Superior temporal gyrus (tissue), 1 donor: ENCODE measurements around the gene CRMP1.

Experiments used
- DNase-seq: peaks from one replicate; pipeline ENCODE4 v3.0.0-alpha.2; 2016; ENCODE audit errors: extremely low spot score

CRMP1 gene

GRCh38 chr4:5919571-5919970, 26.7 kb upstream of the CRMP1 start:
- DNase-seq = no peak

DNA sequence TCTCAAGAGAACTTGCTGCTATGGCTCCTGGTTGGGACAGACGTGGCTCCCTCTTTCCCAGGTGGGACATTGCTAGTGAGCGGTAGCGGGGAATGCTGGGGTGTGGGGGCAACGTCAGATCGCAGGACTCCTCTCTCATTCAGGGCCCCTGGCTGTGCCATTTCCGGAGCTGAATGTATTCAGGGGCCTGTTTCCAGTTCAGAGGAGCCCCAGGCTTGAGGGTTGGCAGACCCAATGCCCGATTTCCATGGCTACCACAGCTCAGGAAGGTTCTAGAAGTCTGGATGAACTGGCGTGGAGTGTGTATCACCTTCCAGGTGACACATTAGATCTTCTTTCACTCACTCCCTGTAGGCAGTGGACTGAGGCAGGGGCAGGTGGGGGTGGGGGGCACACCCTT, 26.2 kb upstream of the CRMP1 start:
- DNase-seq = no peak

DNA sequence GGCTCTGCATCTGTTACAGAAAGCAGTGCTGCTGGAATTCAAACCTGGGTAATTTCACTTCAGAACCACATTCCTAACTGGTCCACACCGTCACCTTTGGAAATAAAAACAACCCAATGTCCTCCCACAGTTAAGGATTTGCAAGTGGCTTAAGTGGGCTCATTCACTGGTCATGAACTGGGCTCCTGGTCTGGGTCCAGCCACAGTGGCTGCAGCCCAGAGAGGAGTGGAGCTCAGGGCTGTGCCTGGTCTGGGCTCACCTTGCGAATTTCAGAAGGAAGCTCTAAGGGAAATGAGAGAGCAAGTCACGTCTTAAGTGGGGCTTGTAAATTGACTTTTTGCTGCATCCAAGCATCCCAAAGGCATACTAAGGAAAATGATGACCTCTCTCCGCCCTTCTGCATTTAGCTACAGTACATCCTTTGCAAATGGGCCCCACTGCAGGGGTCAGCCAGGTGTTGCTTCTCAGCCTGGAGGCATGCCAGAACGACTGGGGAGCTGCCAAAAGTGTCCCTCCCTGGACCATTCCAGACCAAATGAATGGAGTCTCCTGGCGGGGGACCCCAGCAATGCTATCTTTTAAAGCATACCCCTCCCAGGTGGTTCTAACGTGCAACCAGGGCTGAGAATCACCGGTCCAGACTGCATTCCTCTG, 25.6 kb upstream of the CRMP1 start:
- DNase-seq = no peak

DNA sequence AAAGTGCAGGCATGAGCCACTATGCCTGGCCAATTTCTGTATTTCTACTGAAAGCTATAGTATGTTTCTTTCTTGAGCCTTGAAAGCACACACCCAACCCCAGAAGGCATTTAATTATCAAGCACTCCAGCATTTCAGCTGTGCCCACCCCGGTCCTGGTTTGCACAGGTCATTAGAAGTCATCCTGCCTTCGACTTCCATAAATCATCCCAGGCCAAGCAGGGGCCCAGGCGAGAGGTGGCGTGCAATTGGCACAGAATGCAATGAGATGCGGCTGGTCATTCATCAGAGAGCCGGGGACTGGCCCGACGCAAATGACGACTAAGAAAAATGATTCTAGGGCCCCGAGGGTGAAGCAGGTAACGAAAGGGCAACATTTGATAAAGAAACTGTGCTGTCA, 24.8 kb upstream of the CRMP1 start:
- DNase-seq = no peak

DNA sequence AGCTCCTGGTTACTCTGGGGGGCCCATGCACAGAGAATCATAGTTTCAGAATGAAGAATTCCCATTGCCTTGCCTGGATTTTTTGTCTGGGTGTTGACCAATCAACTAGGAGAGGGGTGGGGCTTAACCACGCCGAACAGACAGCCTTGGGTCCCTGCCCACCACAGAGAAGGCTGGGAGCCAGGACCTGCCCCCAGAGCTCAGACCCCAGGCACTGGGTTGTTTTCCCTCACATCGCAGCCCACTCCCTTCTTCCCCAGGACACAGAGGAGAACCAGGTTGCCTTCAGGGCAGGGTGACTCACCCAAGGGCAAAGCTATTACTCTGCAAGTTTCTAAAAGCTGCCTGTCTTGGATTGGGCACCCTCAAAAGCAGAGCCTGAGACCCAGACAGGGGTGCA, 23.3 kb upstream of the CRMP1 start:
- DNase-seq = no peak

GRCh38 chr4:5913454-5913853, 20.6 kb upstream of the CRMP1 start:
- DNase-seq = no peak

- DNase-seq = no peak
These were observed 19.7 kb upstream of the CRMP1 start for GRCh38 chr4:5912614-5913019.

GRCh38 chr4:5908876-5909427, 16.1 kb upstream of the CRMP1 start:
- no peak for DNase-seq

DNA sequence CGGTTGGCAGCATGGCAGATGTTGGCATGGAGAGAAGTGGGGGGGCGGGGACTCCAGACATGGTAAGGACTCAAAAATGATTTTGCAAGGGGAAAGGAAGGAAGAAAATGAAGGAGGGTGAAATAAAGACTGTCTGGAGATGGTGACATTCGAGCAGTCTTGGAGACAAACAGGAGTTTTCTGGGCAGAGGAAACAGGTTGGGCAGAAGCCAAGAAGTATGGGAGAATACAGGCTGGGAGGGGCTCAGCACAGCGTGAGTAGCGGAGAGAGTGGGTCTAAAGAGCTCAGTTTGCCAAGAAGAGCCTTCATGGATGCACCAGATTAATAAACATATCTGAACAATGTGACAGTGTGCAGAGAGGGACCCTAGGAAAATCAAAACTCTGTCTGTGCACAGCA, 13.3 kb upstream of the CRMP1 start:
- DNase-seq = no peak

DNA sequence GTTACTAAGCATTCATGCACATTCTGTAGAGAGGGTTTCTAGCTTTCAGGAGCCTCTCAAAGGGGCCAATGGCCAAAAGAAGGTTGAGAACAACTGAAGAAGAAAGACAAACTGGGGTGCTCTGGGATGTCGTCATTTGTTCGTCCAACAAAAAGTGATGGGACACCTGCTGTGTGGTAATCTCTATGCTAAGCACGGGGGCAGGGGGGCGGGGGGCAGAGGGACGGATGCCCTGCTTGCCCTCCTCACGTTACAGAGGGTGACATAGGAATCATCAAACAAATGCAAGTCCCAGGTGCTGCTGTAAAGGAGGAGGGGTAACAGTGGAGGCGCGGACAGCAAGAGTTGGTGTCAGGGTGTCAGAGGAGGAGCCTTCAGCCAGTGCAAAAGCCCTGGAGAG, 12.8 kb upstream of the CRMP1 start:
- DNase-seq = no peak

DNA sequence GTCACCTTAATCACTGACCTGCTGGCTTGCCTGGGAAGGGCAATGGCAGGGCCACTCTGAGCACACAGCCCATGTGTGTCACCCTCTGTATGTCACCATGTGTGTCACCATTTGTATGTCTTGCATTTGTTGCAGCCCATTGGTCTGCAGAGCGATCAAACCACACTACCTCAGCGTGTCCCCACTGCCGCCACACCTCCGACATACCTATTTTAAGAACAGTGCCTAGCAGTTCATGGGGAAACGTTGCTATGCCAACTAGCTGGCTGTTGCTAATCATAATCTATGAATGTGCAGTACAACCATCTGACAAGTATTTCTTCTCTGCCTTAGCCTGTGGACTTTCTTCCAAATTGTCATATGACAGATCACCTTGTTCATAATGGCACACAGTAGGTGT, 8.0 kb upstream of the CRMP1 start:
- no peak for DNase-seq

- no peak for DNase-seq
These were observed 7.0 kb upstream of the CRMP1 start for GRCh38 chr4:5899881-5900280.

- no peak for DNase-seq
These were observed 6.5 kb upstream of the CRMP1 start for GRCh38 chr4:5899396-5899795.

- DNase-seq = no peak
These were observed 4.8 kb upstream of the CRMP1 start for GRCh38 chr4:5897674-5898073.

DNA sequence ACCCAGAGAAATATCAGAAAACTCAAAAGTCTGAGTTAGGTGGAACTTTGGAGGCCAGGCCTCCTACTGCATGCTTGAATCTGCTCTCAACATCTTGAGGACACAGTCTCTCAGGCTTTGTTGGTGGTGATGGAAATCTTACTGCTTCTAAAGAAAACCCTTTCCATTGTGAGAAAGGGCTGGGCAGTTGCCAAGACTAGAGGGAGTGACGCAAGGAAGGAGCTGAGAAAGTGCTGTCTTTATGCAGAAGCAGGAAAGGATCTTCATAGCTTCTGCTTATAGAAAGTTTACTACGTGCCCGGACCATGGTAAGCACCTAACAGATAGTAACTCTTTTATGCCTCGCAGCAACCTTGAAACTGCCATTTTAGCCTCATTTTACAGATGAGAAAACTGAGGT, 2.4 kb upstream of the CRMP1 start:
- peak; percentile 68 for DNase-seq

- DNase-seq = no peak
These were observed 1.4 kb upstream of the CRMP1 start for GRCh38 chr4:5894266-5894665.

- no peak for DNase-seq
These were observed 705 bp upstream of the CRMP1 start for GRCh38 chr4:5893591-5893990.

- DNase-seq = no peak
These were observed 423 bp downstream of the CRMP1 start for GRCh38 chr4:5892323-5893003.

GRCh38 chr4:5891563-5892322, 1.1 kb downstream of the CRMP1 start:
- DNase-seq = no peak

- peak; percentile 75 for DNase-seq
These were observed 2.7 kb downstream of the CRMP1 start for GRCh38 chr4:5890063-5890727.

GRCh38 chr4:5889002-5889696, 3.7 kb downstream of the CRMP1 start:
- no peak for DNase-seq
